GM18868 (cell line): Measurements from ENCODE around the gene MYH15.
"Not testable (repeated sequence)": the region's sequence is repeated elsewhere in the genome, so short reads cannot be mapped to it uniquely, and the experiment has no call there.

Experiments used
- ATAC-seq: cut with Tn5 transposase; IDR thresholded peaks from one replicate; pipeline ENCODE4 v1.9.1; 2021; ENCODE audit warnings: mild to moderate bottlenecking, moderate library complexity; ENCODE audit not compliant: unreplicated experiment

The MYH15 gene

GRCh38 chr3:108391917-108392593, 118.3 kb downstream of the MYH15 start:
- no peak for ATAC-seq

DNA sequence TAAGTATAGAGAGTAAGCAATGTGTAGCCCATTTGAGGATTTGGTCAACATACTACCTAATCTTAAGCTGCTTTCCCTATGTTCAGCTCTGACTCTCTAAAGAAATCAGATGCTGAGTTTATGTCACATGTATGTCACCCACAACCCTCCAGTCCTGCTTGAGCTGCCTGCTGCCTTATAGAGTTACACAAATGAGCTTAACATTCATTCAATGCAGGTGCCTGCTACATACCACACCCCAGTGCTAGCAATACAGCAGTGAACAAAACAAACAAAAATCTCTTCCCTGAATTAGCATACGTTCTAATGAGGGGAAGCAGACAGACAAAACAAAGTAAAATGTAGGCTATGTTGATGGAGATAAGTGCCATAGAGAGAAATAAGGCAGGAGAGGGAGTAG, 121.0 kb downstream of the MYH15 start:
- no peak for ATAC-seq

GRCh38 chr3:108388136-108389132, 122.0 kb downstream of the MYH15 start:
- ATAC-seq = peak; percentile 77

- no peak for ATAC-seq
Measured at GRCh38 chr3:108387063-108387462, 123.3 kb downstream of the MYH15 start.

DNA sequence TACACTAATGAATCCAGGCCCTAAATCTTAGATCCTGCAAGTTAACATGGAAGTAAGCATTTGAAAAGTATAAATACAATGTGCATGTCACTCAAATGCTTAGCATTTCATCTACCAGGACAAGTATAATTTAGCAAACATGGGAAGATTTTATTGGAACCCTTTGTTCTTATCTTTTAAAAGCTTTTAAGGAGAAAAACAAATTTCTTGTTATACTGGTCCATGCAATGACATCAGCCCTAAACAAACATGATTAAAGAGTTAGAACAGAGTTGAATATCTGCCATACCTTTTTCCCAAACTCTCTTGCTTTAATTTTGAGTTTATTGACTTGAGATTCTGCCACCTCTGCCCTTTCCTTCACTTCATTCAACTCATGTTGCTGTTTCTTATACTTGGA, 127.1 kb downstream of the MYH15 start:
- ATAC-seq = no peak

- ATAC-seq = no peak
Measured at GRCh38 chr3:108381529-108382140, 128.8 kb downstream of the MYH15 start.

GRCh38 chr3:108380128-108380795, 130.1 kb downstream of the MYH15 start:
- no peak for ATAC-seq

DNA sequence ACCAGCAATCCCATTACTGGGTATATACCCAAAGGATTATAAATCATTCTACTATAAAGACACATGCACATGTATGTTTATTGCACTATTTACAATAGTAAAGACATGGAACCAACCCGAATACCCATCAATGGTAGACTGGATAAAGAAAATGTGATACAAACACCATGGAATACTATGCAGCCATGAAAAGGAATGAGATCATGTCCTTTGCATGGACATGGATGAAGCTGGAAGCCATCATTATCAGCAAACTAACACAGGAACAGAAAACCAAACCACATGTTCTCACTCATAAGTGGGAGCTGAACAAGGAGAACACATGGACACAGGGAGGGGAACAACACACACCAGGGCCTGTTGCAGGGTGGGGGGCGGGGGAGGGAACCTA, 131.4 kb downstream of the MYH15 start:
- ATAC-seq = not testable (repeated sequence)

GRCh38 chr3:108378153-108378951, 132.0 kb downstream of the MYH15 start:
- ATAC-seq = no peak

DNA sequence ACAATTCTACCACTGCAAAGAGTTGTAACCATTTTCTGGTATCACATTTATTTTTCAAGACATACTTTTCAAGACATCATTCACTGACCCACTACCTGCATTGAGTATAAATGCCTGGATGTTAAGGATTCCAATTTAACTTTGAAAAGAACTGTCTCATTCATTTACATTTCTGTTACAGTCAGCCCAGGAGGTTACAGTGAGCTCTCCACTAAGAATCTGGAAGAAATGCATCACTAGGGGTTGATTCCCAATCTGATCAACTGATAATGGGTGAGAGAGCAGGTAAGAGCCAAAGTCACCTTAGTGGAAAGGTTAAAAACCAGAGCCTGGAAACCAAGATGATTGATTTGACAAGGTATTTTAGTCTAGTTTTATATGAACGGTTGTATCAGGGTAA, 133.0 kb downstream of the MYH15 start:
- ATAC-seq = no peak

- ATAC-seq = no peak
Measured at GRCh38 chr3:108376026-108376425, 134.4 kb downstream of the MYH15 start.

DNA sequence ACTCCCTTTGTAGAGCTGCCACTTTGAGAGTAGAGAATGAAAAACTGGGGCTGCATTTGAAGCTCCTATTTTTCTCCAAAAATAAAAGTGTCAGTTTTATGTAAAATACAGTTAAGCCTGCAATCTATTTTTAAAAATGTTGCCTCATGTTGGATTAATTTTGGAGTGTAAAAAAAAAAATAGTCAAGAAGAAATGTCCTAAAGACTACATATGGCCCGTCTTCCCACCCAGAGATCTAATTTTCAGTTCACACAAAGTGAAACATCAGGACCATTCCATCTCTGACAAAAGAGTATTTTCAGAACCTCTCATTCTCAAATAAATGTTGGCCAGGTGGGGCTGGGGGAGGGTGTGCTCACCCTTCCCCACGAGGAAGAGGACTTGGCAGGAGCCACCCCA, 151.4 kb downstream of the MYH15 start:
- no peak for ATAC-seq

DNA sequence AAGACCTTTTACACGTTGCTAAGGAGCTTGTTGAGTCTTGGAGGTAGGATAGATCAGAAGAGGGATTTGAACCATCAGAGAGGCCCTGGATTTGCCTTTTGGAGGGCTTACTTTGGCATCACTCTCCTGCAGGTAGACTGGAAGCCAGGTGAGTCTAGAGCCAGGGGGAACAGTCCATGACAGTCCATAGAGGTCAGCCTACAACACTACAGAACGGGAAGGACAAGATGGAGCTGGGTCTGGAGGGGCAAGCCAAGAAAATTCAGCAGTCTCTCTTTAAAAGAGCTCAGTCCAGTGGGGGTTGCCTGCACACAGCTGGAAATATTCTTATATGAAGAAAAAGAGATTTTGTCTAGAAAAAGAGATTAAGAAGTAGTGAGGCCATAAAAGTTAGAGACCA, 153.4 kb downstream of the MYH15 start:
- no peak for ATAC-seq

- no peak for ATAC-seq
Measured at GRCh38 chr3:108354562-108354961, 155.8 kb downstream of the MYH15 start.

DNA sequence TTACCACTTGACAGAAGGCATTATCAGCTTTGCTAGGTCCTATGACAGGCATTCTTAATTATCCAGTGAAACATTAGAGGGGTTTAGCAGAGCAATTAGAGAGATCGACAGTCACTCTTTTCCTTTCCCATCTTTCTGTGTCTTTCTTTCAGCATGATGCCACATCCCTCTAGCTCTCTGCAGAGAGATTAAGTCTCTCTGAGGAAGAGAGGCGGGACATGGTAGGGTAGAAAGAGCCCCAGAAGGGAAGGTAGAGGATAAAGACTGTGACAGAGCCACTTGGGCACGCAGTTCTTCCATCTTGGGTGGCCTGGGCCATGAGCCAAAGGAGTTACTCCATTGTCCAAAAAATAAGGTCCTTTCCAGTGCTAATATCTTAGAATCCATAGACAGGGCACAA, 158.2 kb downstream of the MYH15 start:
- no peak for ATAC-seq

- no peak for ATAC-seq
Measured at GRCh38 chr3:108346301-108347227, 163.8 kb downstream of the MYH15 start.

GRCh38 chr3:108345492-108346205, 164.7 kb downstream of the MYH15 start:
- ATAC-seq = no peak

GRCh38 chr3:108343491-108343890, 166.9 kb downstream of the MYH15 start:
- ATAC-seq = no peak
